ENCODE measurements around the gene HHATL.

DNA sequence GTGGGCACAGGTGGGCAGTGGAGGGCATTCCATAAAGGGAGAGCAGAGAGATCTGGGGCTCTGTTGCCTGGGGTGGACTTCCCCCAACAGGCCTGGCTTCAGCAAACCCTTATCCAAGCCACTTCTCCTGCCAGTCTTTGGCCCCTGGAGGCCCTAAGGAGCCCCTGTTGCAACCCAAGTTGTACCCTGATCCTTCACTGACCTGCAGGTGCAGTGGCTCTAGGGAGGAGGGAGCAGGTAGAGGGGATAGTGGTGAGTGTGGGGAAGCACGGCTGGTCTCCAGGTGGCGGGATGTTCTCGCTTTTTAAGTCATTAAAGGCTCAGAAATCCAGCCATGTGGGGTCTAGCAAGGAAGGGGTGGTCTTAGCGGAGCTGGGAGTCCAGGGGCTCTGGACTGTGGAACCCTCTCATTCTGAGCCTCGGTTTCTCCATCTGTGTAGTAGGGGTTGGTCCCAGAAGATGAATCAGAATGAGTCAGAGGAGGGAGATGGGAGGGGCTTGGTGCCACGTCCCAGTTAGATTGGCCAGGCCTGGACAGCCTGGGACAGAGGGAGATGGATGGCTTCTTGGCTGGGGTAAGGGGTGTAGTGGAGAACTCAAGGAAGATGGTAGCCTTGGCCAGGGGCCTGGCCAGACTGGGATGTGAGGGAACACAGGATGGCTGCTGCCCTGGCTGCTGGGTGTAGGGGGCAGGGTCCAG lies 46.5 kb downstream of the HHATL start:
- TF ChIP-seq, protein P1, sequence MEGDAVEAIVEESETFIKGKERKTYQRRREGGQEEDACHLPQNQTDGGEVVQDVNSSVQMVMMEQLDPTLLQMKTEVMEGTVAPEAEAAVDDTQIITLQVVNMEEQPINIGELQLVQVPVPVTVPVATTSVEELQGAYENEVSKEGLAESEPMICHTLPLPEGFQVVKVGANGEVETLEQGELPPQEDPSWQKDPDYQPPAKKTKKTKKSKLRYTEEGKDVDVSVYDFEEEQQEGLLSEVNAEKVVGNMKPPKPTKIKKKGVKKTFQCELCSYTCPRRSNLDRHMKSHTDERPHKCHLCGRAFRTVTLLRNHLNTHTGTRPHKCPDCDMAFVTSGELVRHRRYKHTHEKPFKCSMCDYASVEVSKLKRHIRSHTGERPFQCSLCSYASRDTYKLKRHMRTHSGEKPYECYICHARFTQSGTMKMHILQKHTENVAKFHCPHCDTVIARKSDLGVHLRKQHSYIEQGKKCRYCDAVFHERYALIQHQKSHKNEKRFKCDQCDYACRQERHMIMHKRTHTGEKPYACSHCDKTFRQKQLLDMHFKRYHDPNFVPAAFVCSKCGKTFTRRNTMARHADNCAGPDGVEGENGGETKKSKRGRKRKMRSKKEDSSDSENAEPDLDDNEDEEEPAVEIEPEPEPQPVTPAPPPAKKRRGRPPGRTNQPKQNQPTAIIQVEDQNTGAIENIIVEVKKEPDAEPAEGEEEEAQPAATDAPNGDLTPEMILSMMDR (IDR thresholded peaks at IDR 0.05): no peak
- TF ChIP-seq POLR2A (IDR thresholded peaks at IDR 0.05): no peak

Data from suprapubic skin (tissue), 3 donors.